ENCODE data around the gene LARP4.
"Not testable (repeated sequence)": the region's sequence is repeated elsewhere in the genome, so short reads cannot be mapped to it uniquely, and the experiment has no call there.

Gene LARP4

DNA sequence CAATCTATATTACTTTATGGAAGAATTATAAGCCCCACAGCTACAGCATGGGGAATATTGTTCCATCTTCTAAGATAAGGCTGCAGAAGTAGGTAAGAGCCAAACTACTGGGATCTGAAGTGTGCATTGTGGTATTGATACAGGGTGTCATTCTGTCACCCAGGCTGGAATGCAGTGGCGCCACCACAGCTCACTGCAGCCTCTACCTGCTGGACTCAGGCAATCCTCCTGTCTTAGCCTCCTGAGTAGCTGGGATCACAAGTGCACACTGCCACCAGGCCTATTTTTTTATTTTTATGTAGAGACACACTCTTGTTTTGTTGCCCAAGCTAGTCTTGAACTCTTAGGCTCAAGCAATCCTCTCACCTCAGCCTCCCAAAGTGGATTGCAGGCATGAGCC is 82.8 kb downstream of the LARP4 start:
- DNase-seq (ENCODE audit: low spot score), result no peak

DNA sequence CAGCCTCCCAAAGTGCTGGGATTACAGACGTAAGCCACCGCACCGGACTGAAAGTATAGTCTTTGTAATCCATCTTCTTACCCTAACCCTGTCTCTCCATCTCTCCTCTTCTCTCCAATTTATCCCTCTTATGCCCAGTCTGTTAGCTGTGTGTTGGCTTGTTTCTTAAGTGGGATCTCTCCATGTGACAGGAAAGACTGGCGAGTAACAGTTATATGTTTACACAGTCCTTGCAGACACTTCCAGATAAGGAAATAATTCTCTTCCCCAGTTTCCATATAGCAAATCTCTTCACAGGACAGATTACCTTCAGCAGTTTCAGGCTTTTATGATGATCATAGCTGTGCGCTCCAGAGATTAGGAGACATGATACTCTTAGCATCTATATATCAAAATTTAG is 88.1 kb downstream of the LARP4 start:
- no peak for DNase-seq (ENCODE audit: low spot score)

DNA sequence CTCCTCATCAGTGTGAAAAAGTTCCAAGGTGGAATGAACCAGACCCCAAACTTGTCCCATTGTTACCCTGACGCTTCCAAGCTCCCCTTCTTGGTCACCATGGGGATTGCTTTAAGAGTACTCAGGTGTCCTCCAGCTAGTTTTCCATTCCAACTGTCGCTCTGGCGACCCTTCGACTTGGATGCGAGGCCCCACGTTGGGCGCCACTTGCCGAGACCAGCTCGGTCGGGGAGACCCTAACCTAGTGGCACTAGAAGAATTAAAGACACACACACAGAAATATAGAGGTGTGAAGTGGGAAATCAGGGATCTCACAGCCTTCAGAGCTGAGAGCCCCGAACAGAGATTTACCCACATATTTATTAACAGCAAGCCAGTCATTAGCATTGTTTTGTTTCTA is 97.4 kb downstream of the LARP4 start:
- DNase-seq (ENCODE audit: low spot score), result not testable (repeated sequence)

DNA sequence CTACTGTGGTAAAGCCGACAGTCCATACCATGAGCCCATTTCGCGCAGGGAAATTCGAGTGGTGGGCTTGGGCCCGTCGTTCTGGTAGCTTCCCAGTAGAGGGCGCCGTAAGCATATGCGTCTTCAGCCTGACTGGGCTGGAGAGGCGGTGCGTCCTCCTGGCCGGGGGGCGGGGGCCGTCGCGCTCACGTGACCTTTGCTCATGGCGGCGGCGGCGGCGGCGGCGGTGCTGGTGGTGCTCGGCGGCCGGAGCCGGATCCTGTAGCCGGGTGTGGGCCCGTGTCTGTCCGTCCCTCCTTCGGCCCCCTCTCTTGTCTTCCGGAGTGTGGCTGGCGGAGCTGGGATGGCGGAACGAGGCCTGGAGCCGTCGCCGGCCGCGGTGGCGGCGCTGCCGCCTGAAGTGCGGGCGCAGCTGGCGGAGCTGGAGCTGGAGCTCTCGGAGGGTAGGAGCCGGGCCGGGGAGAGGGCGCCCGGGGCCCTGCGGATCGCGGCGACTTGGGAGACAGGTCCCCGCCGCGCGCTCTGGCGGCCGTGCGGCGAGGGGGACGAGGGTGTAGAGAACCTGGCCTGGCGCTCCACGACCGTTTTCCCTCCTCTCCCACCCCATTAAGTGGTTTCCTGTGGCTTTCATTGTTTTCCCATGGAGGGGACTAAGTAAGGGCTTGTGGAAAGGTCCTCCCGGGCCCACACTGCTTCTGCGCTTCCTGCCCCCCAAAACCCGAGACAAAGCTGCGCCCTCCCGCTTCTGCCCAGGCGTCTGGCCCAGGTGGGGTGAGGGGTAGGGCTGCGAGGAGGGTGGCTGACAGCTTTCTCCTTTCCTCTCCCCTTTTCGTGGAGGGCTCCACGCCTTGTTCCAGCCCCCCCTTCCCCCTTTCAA is 104.4 kb downstream of the LARP4 start, which contains the start of gene DIP2B:
Gene DIP2B (plus strand): TSS at position 188 of the 877 bp plus-strand sequence. CDS start 156 bp downstream, at position 344.
- peak; percentile 95 for DNase-seq (ENCODE audit: low spot score)

DNA sequence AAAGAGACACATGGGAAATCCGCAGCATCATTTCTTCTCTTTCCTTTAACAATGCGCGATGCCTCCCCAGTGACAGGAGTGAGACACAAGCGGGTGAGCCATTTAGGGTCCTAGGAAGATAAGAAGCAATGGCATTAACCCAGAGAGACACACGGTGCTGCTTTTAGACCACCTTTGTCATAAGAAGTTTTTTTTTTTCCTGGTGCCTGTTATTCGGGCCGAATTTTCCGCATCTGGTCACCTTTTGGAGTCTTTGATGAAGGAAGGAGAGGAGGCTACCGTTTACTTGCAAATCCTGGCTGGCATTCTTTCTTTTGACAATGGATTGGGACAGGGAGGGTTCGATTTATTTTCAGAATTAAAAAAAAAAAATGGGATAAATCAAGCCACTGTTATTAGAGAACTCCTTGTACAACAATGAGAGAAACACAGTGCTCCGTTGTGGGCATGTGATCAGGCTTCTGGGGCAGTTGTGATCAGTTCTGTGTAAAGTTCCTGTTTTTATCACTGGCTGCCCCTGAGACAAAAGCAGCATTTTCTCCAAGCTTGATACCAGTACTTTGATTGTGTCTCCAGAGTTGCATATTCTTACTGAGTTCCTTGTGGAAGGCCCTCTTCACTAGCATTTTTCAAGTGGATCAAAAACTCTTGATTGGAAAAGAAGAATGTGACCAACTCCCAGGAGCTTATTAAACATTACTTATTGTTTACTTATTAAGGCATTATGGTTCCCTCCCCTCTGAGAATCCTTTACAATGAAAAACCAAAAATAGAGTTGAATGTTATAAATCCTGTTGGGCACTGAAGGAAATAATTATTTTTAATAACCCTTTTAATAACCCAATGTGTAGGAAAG is 105.2 kb downstream of the LARP4 start:
- DNase-seq (ENCODE audit: low spot score), result peak; percentile 16

DNA sequence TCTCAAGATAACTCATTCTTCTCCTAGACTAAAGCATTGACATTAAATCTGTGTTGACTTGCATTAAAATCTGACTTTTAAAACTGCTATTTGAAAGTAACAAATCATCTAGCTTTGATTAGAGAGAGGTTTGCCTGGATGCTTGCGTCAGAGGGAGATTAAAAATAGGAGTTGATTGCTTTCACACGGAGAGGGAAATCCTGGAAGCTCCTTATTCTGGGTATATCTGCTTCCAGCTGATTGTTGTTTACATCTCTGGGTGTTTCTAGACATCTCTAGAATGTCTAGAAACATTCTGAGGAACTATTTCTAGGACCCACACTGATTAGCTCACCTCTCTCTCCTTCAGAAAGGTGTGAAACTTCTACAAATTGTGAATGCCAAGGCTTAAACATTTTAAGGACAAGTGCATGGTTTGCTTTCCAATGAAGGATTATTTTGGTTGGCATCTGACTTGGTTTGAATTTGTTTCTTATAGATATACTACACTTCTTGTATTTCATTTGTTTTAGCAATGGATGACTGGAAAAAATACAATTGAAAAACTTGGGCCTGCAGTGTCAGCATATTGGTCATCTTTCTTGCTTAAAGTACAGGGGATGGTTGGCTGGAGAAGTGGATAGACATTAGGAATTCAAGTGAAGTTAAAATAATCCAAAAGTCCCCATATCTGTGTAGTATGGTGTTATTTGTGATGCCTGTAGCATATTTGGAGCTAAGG is 106.2 kb downstream of the LARP4 start:
- no peak for DNase-seq (ENCODE audit: low spot score)

DNA sequence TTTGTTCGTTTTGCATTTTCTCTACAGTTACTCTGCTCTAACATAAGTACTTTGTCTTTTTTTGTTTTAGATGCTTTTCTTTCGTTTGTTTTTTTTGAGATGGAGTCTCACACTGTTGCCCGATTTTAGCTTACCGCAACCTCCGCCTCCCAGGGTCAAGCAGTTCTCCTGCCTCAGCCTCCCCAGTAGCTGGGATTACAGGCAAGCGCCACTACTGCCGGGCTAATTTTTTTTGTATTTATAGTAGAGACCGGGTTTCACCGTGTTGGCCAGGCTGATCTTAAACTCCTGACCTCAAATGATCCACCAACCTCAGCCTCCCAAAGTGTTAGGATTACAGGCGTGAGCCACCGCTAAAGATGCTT is 106.8 kb downstream of the LARP4 start:
- DNase-seq (ENCODE audit: low spot score), result no peak

DNA sequence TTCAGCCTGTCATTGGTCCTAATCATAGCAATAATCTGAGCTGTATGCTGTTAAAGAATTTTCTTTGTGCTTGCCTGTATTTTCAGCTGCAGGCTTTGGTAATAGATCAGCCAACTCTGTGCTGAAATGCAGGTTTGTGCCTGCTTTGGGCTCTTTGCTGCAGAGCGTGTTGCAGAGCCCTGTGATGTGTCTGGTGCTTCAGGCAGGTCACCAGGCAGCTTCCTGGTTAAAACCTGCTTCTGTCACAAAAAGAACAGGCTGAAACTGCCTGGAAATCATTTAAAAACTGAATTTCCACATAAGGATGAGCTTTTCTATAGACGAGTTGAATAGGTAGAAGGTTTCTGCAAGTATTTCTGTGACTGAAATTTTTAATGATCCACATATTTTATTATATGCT is 107.2 kb downstream of the LARP4 start:
- peak; percentile 42 for DNase-seq (ENCODE audit: low spot score)

DNA sequence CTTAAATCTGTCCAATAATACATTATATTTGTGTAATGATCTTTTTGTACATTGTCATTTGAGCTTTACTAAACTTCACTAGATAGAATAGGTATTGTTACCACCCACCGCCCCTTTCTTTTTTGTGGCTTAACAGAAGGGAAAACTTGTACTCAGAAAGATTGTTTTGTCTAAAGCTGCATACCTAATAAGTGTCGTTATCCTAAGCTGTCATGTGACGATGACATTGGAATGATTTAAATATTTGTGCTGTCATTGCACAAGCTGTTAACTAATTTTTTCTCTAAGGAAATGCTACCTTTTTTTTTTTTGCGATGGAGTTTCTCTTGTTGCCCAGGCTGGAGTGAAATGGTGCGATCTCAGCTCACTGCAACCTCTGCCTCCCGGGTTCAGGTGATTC is 107.7 kb downstream of the LARP4 start:
- no peak for DNase-seq (ENCODE audit: low spot score)

DNA sequence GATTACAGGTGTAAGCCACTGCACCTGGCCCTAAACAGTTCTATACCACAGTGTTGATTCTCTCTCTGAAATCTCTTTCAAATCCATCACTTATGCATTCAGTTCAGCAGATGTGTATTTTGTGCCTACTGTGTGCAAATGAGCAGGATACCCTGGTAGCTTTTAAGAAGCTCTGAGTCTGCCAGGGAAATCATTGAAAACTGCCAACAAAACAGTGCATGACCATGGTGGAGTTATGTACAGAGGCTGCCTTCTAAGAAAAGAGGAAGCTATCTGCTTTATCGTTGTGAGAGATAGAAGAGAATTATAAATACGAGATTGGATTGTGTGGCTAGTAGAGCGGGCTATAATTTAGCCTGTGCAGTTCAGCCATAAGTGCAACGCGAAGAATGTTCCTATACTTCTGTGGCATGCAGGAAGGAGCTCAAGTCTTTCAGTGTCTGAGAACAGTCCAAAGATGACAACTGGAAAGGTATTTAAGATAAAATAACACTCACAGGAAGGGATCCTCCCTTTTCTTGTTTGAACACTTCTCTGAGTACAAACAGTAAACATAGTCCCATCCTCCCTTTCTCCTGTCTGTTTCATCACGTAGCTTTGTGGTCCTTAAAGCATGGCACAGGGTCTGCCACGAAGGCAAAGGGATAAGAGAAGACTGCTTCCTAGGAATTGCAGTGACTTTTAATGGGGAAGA is 108.4 kb downstream of the LARP4 start:
- no peak for DNase-seq (ENCODE audit: low spot score)

DNA sequence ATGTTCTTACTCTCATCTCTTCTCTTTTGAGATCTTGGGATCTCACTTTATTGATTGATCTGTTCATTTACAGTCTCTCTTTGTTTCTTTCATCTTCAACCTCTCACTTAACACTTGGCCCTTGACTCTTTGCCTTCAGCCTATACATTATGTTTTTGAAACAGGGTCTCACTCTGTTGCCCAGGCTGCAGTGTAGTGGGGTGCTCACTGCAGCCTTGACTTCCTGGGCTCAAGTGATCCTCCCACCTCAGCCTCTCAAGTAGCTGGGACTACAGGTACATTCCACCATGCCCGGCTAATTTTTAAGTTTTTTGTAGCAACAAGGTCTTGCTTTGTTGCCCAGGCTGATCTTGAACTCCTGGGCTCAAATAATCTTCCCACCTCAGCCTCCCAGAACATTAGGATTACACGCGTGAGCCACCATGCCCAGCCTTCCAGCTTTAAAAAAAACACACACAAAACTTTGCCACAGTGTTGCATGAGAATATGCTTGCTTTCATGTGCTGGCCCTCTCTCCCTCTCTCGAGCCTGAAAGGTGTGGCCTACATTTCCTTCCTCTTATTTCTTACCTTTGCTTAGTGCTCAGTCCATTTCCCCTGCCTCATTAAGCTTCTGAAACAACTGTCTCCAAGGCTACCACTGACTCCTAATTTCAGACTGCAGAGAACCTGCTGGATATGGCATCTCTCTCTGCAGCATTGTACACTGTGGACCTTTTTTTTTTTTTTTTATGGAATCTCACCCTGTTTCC is 114.0 kb downstream of the LARP4 start:
- peak; percentile 48 for DNase-seq (ENCODE audit: low spot score)

DNA sequence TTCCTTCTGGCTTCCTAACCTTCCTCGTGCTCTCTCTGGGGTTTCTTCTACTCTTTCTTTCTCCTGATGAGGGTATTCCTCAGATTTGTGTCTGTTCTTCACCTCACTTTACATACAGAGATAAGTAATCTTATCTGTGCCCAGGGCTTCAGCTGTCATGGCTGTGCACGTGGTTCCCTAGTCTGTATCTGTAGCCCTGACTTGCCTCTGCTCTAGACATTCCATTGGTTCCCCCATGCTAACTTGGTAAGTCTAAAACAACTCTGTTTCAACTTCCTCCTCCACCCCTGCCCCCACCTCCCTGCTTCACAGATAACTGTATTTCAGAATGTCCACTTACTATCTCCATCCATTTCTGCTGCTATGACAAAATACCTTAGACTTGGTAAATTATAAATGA is 114.9 kb downstream of the LARP4 start:
- no peak for DNase-seq (ENCODE audit: low spot score)

DNA sequence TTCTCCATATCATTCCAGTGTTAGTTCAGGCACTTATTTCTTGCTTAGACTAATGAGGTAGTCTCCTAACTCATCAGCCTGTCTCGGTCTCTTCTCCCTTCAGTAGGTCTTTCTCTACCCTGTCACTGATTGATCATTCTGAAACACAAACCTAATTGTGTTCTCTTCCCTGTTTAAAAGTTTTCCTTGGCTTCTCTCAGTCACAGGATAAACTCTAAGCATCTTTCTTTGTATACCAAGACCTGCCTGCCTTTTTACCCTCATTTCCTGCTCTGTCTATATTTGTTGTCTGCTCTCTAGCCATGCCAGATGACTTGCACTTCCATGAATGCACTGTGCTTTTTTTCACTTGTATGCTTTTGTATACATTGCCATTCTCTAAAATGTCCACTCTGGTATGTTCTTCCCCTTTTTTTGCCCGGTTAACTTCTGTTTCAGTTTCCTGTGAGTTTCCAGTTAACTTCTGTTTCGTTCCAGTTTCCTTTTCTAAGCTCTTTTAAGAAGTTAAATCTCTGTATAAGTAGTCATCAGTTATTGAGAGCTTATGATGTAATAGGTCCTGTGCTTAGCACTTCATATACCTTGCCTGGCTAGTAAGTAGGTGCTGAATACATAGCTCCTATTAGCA is 116.8 kb downstream of the LARP4 start:
- DNase-seq (ENCODE audit: low spot score), result peak; percentile 13

DNA sequence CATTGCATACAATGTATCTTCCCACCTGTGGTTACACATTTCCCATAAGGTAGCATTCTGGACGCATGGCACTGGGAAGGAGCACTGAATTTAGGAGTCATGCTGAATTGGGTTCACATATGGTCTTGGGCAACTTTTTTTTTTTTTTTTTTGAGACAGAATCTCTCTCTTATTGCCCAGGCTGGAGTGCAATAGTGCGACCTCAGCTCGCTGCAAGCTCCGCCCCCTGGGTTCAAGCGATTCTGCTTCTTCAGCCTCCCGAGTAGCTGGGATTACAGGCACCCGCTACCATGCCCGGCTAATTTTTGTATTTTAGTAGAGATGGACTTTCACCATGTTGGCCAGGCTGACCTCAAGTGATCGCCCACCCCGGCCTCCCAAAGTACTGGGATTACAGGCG is 117.4 kb downstream of the LARP4 start:
- DNase-seq (ENCODE audit: low spot score), result no peak

DNA sequence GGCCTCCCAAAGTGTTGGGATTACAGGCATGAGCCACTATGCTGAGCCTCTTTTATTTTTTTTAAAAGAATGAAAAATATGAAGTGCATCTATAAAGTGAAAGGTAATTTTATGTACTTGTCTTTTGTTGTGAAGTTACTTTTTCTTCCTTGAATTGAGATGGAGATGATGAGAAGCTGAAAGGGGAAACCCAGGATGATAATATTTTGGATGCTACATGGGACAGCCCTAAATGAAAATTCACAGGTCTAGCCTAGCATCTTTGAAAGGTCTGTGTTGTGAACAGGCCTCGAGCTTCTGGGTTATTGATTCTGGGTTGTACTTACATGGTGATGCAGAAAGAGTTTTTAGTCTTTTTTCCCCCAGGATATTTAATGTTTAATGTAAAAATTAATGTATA is 118.7 kb downstream of the LARP4 start:
- no peak for DNase-seq (ENCODE audit: low spot score)

DNA sequence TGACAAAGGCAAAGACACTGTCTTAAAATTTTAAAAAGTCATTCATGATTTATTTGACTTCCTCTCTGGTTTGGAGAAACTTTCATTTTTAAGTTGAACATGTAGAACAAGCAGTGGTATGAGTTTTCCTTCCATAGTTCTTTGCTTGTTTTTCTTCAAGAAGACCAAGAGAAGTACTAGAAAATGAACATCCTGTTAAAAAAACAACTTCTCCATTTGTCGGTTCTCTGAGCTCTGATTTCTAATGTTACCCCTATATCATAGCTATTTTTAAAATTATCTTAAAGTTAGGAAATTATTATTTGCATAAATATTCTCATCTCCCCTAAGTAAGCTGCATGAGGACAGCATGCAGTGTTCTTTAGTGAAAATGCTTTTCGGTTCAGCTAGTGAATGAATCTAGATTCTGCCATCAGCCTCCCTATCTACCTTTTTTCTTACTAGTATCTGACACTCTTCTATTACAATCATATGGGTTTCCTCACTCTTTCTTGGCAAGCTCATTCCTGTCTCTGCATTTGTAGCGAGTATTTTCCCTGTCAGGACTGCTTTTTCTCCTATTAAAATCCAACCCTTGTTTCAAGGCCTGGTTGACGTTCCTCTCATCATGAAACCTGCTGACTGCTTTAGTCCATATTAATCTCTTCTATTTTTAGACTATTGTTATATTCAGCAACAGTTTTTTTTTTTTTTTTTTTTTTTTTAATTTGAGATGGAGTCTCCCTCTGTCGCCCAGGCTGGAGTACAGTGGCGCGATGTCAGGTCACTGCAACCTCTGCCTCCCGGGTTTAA is 119.9 kb downstream of the LARP4 start:
- no peak for DNase-seq (ENCODE audit: low spot score)

DNA sequence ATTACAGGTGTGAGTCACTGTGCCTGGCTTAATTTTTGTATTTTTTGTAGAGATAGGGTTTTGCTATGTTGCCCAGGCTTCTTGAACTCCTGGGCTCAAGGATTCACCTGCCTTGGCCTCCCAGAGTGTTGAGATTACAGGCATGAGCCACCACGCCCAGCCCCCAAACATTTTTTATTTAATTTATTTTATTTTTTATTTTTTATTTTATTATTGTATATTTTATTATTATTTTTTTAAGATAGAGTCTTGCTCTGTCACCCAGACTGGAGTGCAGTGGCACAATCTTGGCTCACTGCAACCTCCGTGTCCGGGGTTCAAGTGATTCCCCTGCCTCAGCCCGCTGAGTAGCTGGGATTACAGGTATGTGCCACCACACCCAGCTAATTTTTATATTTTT is 121.1 kb downstream of the LARP4 start:
- not testable (repeated sequence) for DNase-seq (ENCODE audit: low spot score)

DNA sequence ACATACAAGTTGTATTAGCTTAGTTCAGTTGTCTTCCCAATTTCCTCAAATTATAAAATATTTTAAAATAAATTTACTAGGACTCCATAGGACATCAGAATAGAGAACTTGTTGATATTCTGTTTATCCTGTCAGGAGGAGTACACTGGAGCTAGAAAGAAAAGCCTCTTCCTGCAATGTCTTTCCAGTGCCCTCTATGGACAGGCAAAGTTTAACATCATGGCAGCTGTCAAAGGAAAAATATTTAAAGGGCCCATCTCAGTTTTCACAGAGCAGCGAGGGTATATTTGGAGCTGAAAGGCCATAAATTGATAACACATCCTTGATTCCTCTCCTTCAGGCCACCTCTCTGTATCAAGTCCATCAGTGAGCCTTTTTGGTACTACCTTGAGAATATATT is 123.1 kb downstream of the LARP4 start:
- no peak for DNase-seq (ENCODE audit: low spot score)

DNA sequence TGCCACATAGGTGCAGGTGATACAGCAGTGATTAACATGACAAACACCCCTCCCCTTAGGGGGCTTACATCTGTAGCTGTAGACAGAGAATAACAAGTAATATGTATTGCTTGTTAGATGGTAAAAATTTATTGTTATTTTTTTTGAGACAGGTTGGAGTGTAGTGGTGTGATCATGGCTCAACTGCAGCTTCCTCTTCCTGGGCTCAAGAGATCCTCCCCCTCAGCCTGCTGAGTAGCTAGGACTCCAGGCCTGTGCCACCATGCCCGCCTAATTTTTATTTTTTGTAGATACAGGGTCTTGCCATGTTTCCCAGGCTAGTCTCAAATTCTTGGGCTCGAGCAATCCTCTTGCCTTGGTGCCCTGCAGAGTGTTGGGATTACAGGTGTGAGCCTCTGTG is 123.9 kb downstream of the LARP4 start:
- DNase-seq (ENCODE audit: low spot score), result no peak

DNA sequence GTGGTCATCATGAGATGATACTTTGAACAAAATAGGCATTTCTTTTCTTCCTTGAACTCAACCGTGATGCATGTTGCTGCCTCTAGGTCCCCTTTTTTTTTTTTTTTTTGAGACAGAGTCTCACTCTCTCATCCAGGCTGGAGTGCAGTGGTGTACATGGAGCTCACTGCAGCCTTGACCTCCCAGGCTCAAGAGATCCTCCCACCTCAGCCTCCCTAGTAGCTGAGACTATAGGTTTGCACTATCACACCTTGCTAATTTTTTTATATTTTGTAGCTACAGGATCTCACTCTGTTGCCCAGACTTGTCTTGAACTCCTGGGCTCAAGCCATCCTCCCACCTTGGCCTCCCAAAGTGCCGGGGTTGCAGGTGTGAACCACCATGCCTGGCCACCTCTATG is 124.7 kb downstream of the LARP4 start:
- DNase-seq (ENCODE audit: low spot score), result no peak

Data from CD4-positive, alpha-beta T cell treated with Interleukin-6 at 100 ng/mL for 8 hours (primary cell).